Globus pallidus (tissue), 1 donor: Measurements from ENCODE around the gene E2F4.

Experiments used
- DNase-seq: peaks from one replicate; pipeline ENCODE4 v3.0.0-alpha.2; 2015; ENCODE audit warnings: low spot score

The E2F4 gene, protein sequence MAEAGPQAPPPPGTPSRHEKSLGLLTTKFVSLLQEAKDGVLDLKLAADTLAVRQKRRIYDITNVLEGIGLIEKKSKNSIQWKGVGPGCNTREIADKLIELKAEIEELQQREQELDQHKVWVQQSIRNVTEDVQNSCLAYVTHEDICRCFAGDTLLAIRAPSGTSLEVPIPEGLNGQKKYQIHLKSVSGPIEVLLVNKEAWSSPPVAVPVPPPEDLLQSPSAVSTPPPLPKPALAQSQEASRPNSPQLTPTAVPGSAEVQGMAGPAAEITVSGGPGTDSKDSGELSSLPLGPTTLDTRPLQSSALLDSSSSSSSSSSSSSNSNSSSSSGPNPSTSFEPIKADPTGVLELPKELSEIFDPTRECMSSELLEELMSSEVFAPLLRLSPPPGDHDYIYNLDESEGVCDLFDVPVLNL

GRCh38 chr16:67191995-67192681 lies at the start of gene E2F4:
Gene E2F4, plus strand, starts transcription at chr16:67192155. Its CDS starts 73 bp downstream, at chr16:67192228.
- peak; percentile 91 for DNase-seq

GRCh38 chr16:67142342-67142741 lies 49.6 kb upstream of the E2F4 start:
- no peak for DNase-seq

DNA sequence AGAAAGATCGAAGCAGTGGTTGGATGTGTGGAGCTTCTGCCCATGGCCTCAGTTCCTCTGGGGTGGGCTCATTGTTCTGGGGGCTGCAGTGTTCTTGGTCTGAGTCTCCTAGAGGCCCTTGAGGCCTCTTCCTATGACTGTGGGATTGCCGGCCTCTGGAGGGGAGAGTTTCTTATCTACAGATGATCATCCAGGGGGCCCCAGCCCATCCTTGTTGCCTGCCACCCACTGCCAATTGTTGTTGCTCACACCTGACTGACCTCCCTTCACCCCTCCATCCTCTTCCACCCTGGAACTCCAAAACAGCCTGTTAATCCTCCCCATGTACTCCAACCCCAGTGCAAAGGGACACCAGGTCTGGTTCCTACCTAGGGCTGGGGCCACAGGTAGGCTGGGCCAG lies 47.0 kb upstream of the E2F4 start:
- no peak for DNase-seq

- DNase-seq = no peak
Measured at GRCh38 chr16:67145746-67146145, 46.2 kb upstream of the E2F4 start.

DNA sequence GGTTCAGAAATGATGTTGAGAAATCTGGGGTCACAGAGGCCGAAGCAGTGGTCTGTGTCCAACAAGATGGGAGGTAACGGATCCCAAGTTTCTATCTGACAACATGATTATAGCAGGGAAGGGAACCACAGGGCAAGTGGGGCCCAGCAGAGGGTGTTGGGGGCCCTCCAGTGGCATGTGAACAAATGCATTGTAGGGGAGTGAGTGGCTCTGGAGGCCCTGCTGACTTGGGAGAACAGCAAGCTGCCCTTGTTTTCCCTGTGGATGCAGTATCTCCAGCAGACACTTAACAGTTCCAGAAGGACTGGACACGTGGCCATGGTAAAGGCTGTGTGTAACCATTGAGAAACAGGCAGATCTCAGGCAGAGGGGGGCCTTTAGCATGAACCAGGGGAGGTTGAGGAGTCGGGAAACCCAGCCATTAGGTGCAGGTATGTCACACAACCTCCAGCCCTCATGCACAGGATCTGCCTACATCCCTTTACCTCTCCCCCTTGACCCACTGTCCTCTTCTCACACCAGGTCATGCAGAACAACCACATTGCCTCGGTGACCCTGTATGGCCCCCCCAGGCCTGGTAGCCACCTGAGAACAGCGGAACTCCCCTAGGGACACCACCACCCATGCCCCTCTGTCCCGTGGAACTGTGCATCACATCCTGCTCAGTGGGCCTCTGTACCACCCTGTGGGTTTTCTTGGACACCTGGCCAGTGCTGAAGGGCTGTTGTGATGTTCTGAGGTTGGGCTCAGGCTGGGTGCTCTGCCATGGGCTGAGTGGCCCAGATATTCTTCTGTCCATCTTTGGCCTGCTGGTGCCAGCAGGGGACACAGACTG lies 45.2 kb upstream of the E2F4 start:
- DNase-seq = peak; percentile 47

GRCh38 chr16:67147437-67148140 lies 44.4 kb upstream of the E2F4 start:
- DNase-seq = no peak

DNA sequence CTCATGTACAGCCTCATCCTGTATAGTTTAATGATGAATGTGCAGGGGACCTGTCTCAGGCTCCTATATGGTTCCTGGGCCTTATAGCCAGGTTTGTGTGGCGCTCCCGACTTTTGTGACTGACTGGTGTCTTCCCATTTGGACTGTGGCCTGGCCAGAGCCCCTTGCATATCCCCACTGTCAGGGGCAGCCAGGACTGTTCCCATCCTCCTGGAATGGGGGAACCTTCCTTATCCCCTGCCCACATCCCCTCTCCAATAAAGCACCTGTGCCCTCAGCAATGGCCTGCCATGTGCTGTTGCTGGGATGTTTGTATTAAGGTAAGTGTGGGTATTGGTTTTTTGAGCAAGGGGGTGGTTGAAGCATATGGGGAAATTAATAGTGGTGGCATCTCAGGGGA lies 43.7 kb upstream of the E2F4 start:
- DNase-seq = no peak

- DNase-seq = no peak
Measured at GRCh38 chr16:67148656-67149275, 43.2 kb upstream of the E2F4 start.

- DNase-seq = no peak
Measured at GRCh38 chr16:67149276-67150046, 42.5 kb upstream of the E2F4 start.

DNA sequence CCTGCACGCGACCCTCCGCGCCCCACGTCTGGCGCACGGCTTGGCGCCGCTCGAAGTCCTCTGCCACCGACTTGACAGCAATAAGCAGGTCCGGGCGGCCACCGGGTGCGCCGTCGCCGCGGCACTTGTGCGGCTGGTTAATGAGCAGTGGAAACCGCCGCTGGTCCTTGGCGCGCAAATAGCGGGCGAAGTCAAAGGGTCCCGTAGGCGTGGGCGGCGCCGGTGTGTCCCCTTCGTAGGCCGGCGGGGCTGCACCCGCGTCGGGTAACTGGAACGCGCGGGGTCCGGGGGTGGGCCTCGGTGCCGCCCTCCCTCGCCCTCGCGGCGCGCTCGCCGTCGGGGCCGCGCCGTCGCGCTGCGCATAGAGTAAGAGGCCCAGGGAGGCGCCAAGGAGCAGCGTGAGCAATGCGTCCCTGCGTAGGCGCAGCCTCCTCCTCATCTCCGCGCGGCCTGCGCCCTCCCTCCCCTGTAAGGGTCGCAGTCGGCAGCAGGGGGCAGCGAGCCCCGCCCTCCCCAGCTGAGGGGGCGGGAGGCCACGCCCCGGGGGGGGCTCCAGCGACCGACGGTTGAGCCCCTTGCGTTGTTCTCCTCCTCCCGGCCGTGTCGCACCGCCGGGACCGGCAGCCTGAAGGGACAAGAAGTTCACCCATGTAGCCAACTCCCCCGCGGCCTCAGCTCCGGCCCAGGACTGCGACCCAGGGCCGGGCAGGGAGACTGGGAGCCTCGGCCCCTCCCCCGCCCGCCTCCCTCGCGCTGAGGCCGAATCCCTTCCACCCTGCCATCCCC lies 41.7 kb upstream of the E2F4 start:
- no peak for DNase-seq

- peak; percentile 66 for DNase-seq
Measured at GRCh38 chr16:67150833-67151396, 41.0 kb upstream of the E2F4 start, which contains the start of gene B3GNT9. Gene B3GNT9, minus strand, starts transcription at chr16:67150998. Its CDS starts 513 bp downstream, at chr16:67150485.

DNA sequence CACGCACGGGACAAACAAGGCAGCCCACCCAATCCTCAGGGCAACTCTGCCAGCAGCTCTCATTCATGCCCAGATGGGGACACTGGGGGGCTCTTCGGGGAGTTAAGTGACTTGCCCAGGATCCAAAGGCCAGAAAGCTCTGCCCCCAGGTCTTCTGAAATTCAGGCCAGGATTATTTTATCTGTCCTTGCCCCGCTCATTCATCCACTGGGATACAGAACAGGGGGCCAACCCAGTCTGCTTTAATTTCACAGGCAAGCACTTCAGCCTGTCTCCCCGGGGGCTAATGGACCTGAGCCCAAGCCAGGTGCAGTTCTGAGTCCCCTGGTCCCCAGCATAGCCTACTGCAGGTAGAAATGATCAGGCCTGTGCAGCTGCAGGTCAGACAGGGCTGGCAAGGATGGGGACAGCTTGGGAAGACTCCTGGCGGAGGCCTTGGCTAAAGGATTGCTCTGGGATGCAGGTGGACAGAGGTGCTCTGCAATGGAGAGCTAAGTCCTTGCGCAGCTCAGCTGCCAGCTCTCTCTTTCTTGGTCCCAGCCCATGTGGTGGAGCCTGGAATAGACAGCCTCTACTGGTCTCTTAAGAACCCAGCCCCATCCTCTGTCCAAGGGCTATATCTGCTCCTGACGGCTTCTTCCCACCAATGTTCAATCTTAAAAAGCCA lies 40.4 kb upstream of the E2F4 start:
- no peak for DNase-seq

GRCh38 chr16:67154578-67155294 lies 37.2 kb upstream of the E2F4 start:
- DNase-seq = no peak

DNA sequence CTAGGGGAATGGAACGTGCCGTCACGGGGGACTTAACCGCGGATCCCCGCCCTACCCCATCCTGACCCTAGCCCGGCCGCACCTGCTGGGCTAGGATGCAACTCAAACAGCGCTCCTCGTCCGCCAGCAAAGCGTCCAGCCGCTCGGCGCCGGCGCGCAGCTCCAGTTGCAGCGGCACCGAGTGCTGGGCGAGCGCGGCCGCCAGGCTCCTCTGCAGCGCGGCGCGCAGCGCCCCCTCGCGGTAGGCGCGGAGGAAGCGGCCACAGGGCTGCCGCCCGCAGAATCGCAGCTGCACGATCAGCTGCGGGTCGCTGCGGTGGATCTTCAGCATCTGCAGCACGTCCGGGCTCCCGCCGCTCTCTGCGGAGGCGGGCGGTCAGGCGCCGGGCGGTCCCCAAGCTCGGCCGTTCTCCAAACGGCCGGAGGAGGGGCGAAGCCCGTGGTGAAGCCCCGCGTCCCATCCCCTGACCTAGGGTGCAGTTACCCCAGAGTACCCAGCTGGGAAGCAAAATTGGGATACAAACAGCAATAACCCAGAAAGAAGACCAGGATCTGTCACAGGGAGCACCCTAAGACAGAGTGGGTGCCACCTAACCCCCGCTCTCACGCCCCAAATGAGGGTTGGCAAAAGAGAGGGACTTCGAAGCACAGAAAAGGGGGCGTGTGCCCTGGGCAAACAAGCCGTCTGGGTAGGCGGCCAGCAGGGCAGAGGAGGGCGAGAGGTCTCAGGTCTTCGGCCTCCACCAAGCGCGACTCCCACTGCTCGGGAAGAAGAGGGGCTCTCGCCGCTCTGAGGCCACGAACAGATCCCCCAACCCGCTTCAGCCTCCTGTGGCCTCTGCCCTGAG lies 36.4 kb upstream of the E2F4 start:
- peak; percentile 72 for DNase-seq

DNA sequence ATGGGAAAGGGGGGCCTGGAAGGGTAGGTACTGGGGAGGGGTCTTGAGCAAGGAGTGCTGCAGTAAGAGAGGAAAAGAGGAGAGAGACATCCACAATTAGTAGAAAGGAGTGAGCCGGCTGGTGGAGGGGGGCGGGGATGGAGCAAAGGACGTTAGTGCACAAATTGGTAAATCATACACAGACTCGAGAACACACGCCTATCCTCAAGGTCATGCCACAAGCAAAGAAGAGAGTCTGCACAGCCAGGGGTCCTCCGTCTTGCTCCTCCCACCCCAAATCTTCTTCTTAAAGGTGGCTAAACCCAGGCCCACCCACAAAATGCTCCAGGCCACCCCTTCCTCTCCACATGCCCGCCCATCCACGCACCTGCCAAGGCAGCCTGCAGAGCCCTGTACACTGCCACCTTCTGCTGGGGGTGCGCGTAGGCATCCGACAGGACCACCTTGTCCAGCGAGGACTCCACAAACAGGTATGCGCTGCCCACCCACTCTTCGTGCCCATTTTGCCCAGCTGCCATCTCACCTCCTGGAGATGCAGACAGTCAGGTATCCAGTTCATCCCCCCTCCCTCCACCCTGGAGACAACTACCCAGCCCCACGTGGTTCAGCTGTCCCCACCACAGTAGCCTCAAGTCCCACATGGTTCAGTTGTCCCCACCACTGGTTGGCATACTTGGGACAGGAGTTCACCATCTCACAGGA lies 35.7 kb upstream of the E2F4 start:
- DNase-seq = no peak

DNA sequence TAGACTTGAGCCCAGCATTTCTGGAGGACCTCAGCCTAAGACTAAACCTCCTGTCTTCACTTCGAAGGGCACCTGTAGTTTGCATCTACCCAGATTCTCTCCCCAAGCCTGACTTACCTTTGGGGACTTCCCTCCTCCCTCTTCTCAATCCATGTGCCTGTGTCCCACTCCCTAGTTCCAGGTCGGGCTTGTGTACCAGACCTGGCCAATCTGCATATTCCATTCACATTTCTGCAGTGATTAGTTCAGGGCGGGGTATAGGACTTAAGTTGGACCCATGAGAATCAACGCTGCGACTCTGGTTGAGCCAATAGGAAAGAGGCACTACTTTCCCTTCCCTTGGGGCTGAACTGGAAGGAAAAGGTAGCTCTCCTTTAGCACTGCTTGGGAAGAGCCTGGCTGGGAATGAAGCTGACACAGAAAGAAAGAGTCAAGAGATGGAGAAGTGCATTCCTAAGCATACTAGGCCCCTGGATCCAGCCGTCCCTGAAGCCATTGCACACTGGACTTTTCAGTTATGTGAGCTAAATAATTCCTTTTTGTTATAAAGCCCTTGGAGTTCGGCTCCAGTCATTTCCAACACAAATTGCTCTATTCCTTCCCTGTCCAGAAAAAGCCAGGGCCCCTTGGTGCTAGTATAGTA lies 34.7 kb upstream of the E2F4 start:
- no peak for DNase-seq
